ENCODE measurements around the gene SMIM3. TPM values are rescaled to one million over a fixed set of nuclear protein-coding genes. Genes with fewer than 3 reads are reported as not detected.
A peak's percentile ranks its signal among the peaks of the same experiment; 100 is the strongest.
"Not testable (repeated sequence)": the region's sequence is repeated elsewhere in the genome, so short reads cannot be mapped to it uniquely, and the experiment has no call there.

The SMIM3 gene
- total RNA-seq, 2 experiments from 2014 or later = 8.4 to 8.9 TPM

GRCh38 chr5:150815010-150815409, 36.5 kb downstream of the SMIM3 start:
- DNase-seq = no peak
- peaks cover 2% of the 10 kb centered on the region for H3K4me1 Mint-ChIP-seq
- no peaks in the 10 kb centered on the region for H3K36me3 Mint-ChIP-seq (ENCODE audit: low read depth)
- CTCF ChIA-PET = no interaction called here
- H3K4me3 Mint-ChIP-seq = no peak overlapping the region
- POLR2A ChIA-PET = no interaction called here
- no peak overlapping the region for H3K27ac Mint-ChIP-seq
- peaks cover 16% of the 10 kb centered on the region for H3K9me3 Mint-ChIP-seq
- H3K27me3 Mint-ChIP-seq = peaks cover 8% of the 10 kb centered on the region

- ChIA-PET CTCF (no interaction called here), POLR2A (no interaction called here)
- no peak for DNase-seq
- Mint-ChIP-seq H3K4me3 (no peak overlapping the region), H3K27ac (no peak overlapping the region), H3K36me3 (ENCODE audit: low read depth) (no peaks in the 10 kb centered on the region), H3K4me1 (peaks cover 2% of the 10 kb centered on the region), H3K9me3 (peaks cover 14% of the 10 kb centered on the region), H3K27me3 (peaks cover 8% of the 10 kb centered on the region)
Measured at GRCh38 chr5:150816946-150817345, 38.4 kb downstream of the SMIM3 start.

GRCh38 chr5:150829744-150830143, 51.2 kb downstream of the SMIM3 start:
- H3K27ac Mint-ChIP-seq = no peak overlapping the region
- peaks cover 27% of the 10 kb centered on the region for H3K9me3 Mint-ChIP-seq
- H3K4me1 Mint-ChIP-seq = no peaks in the 10 kb centered on the region
- H3K27me3 Mint-ChIP-seq = peaks cover 6% of the 10 kb centered on the region
- no peak overlapping the region for H3K4me3 Mint-ChIP-seq
- POLR2A ChIA-PET = no interaction called here
- H3K36me3 Mint-ChIP-seq (ENCODE audit: low read depth) = no peaks in the 10 kb centered on the region
- no peak for DNase-seq
- CTCF ChIA-PET = no interaction called here

GRCh38 chr5:150831821-150832220, 53.3 kb downstream of the SMIM3 start:
- H3K4me1 Mint-ChIP-seq, POLR2A ChIA-PET: not testable (repeated sequence)
- H3K9me3 Mint-ChIP-seq = peaks cover 28% of the 10 kb centered on the region

DNA sequence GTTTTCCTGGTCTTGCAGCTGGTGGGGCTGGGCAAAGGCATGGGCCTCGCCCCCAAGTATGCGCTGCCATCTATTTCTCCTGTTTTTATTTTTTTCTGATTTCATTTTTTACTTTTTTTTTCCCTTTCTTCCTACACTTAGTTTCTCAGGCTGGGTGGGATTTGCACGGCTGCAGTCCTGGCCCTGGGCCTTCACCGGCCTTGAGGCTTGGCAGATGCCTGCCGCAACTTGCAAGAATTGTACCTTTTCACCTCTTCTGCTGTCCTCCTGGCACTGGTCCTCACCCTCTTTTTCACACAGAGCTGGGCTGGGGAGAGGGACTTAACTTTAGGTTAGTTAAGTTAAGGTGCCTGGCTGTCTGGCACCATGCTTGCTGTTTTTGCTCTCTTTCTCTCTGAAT, 57.5 kb downstream of the SMIM3 start:
- H3K4me3 Mint-ChIP-seq = no peak overlapping the region
- peaks cover 11% of the 10 kb centered on the region for H3K27me3 Mint-ChIP-seq
- H3K27ac Mint-ChIP-seq = no peak overlapping the region
- POLR2A ChIA-PET = no interaction called here
- H3K4me1 Mint-ChIP-seq = no peaks in the 10 kb centered on the region
- H3K9me3 Mint-ChIP-seq = peaks cover 16% of the 10 kb centered on the region
- DNase-seq = no peak
- CTCF ChIA-PET = no interaction called here
- H3K36me3 Mint-ChIP-seq (ENCODE audit: low read depth) = no peaks in the 10 kb centered on the region

More at GRCh38 chr5:150831821-150832220, 53.3 kb downstream of the SMIM3 start:
- H3K4me3 Mint-ChIP-seq; CTCF ChIA-PET; H3K27me3 Mint-ChIP-seq; H3K27ac Mint-ChIP-seq; DNase-seq; H3K36me3 Mint-ChIP-seq (ENCODE audit: low read depth): not testable (repeated sequence)

- H3K27ac Mint-ChIP-seq = no peak overlapping the region
- POLR2A ChIA-PET = no interaction called here
- H3K4me1 Mint-ChIP-seq = no peaks in the 10 kb centered on the region
- CTCF ChIA-PET = no interaction called here
- no peaks in the 10 kb centered on the region for H3K36me3 Mint-ChIP-seq (ENCODE audit: low read depth)
- DNase-seq = no peak
- peaks cover 13% of the 10 kb centered on the region for H3K9me3 Mint-ChIP-seq
- no peak overlapping the region for H3K4me3 Mint-ChIP-seq
- peaks cover 12% of the 10 kb centered on the region for H3K27me3 Mint-ChIP-seq
Measured at GRCh38 chr5:150836703-150837102, 58.1 kb downstream of the SMIM3 start.

GRCh38 chr5:150845185-150845859, 66.8 kb downstream of the SMIM3 start:
- not testable (repeated sequence) for H3K4me3 Mint-ChIP-seq; H3K27me3 Mint-ChIP-seq; H3K27ac Mint-ChIP-seq; H3K36me3 Mint-ChIP-seq (ENCODE audit: low read depth); DNase-seq; H3K9me3 Mint-ChIP-seq
- ChIA-PET CTCF (interaction anchor here (1.1 to 3.3 kb wide), 8 partner anchors 9 to 396 kb away, joined by 3 to 49 read pairs (median 7); partner anchors contain the start of genes RBM22 and RPS14), POLR2A (interaction anchor here (2.0 kb wide), 1 partner anchor 62 kb away, joined by 7 read pairs; no protein-coding TSS in a partner anchor)
- peaks cover 22% of the 10 kb centered on the region for H3K4me1 Mint-ChIP-seq

DNA sequence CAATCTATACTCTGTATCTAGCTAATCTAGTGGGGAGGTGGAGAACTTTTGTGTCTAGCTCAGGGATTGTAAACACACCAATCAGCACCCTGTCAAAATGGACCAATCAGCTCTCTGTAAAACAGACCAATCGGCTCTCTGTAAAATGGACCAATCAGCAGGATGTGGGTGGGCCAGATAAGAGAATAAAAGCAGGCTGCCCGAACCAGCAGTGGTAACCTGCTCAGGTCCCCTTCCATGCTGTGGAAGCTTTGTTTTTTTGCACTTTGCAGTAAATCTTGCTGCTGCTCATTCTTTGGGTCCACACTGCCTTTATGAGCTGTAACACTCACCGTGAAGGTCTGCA, 67.7 kb downstream of the SMIM3 start, which contains the start of gene IRGM:
IRGM (plus strand) TSS at position 214 of the 346 bp plus-strand sequence. CDS start 1,603 bp downstream, outside the sequence.
- peak within 1 kb of the TSS; percentile 66 for H3K4me3 Mint-ChIP-seq
- H3K9me3 Mint-ChIP-seq; H3K36me3 Mint-ChIP-seq (ENCODE audit: low read depth); H3K27me3 Mint-ChIP-seq; DNase-seq: not testable (repeated sequence)
- ChIA-PET POLR2A (interaction anchor here (0.8 to 2.0 kb wide), 4 partner anchors 56 to 387 kb away, joined by 3 to 10 read pairs (median 5); partner anchors contain the start of gene RBM22), CTCF (interaction anchor here (0.9 to 3.3 kb wide), 22 partner anchors 8 to 848 kb away, joined by 3 to 49 read pairs (median 5); partner anchors contain the start of genes RBM22, RPS14 and SMIM3)
- peaks cover 22% of the 10 kb centered on the region for H3K4me1 Mint-ChIP-seq
- peak within 1 kb of the TSS; percentile 89 for H3K27ac Mint-ChIP-seq

Other genes with a start within 250 kb of the SMIM3 start
- gene SYNPO, start 138.1 kb upstream of the SMIM3 start, total RNA-seq = under 1 TPM; 0.05 to 0.08 TPM
- under 1 TPM in 1 of 2 experiments, not detected in 1; 0.05 TPM for gene MYOZ3, start 117.5 kb upstream of the SMIM3 start, total RNA-seq
- 10 to 100 TPM; 61.9 to 65.6 TPM for gene RBM22, start 77.7 kb upstream of the SMIM3 start, total RNA-seq
- gene DCTN4, start 19.7 kb upstream of the SMIM3 start, total RNA-seq = 10 to 100 TPM; 38.7 to 45.6 TPM
- 1 to 10 TPM; 1.7 to 2.2 TPM for gene IRGM, start 67.8 kb downstream of the SMIM3 start, total RNA-seq
- 1 to 10 TPM; 1.9 to 2.2 TPM for gene ZNF300, start 126.2 kb downstream of the SMIM3 start, total RNA-seq
- not detected for gene GPX3, start 241.8 kb downstream of the SMIM3 start, total RNA-seq

All from activated CD4-positive, alpha-beta T cell treated with anti-CD3 and anti-CD28 coated beads, Interleukin-2, amount 10 ng/mL, durations not matched to agents 7 days and 5 days (primary cell).